Measurements from ENCODE around the gene ZNF3. TPM values are rescaled to one million over a fixed set of nuclear protein-coding genes. Genes with fewer than 3 reads are reported as not detected.

ZNF3 gene
- total and polyA plus RNA-seq, 2 donors, result 17.4 to 38.3 TPM

DNA sequence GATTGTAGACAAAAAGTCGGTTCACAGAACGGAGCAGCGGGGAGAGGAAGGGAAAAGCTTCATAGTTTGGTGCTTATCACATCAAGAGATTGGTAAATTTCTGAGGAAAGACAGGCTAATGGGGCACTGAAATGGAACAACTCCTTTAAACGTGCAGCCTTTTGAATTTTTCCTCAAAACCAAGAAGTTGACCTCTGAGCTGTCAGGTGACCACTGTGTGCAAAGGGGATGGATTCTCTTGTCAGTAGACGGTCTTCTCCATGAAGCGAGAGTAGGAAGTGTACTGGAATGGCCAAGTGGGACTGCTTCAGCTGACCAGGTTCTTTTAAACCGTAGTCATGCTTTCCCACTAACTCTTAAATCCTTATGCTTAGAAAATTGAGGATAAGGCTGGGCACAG lies 43.2 kb downstream of the ZNF3 start:
- no peak overlapping the region for H3K27ac ChIP-seq (ENCODE audit: low read depth)

DNA sequence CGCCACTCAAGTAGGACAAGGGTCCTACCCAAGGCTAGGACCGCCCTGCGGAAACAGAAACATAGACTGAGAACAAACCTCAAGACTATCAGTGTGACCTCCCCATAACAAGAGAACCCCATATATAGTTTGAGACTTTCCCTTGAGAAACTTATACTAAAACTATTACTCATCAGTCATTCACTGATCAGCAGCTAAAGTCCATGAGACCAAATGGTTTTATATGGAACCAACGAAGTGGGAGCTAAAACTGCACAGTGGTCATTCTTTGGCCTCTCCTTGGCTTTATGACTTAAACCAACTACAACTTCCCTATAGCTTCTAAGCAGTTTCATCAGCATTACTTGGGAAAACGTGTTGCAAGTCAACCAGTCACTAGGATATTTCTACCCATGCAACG lies 45.6 kb downstream of the ZNF3 start:
- DNase-seq (ENCODE audit: extremely low spot score), result no peak
- H3K27ac ChIP-seq (ENCODE audit: low read depth), result no peak overlapping the region
- no peak overlapping the region for H3K4me3 ChIP-seq (ENCODE audit: low read depth, low read length)
- no peaks in the 10 kb centered on the region for H3K4me1 ChIP-seq (ENCODE audit: insufficient read depth)
- whole genome bisulfite sequencing, result 89% methylated on average over 6 of the region's 6 CpGs
- peaks cover 7% of the 10 kb centered on the region for H3K36me3 ChIP-seq (ENCODE audit: insufficient read depth)

More for the DNA sequence above, 43.2 kb downstream of the ZNF3 start:
- no peak for DNase-seq (ENCODE audit: extremely low spot score)
- Histone ChIP-seq H3K4me3 (ENCODE audit: low read depth, low read length) (no peak overlapping the region), H3K36me3 (ENCODE audit: insufficient read depth) (peaks cover 4% of the 10 kb centered on the region), H3K4me1 (ENCODE audit: insufficient read depth) (no peaks in the 10 kb centered on the region)
- 95% methylated on average over 7 of the region's 7 CpGs for WGBS

DNA sequence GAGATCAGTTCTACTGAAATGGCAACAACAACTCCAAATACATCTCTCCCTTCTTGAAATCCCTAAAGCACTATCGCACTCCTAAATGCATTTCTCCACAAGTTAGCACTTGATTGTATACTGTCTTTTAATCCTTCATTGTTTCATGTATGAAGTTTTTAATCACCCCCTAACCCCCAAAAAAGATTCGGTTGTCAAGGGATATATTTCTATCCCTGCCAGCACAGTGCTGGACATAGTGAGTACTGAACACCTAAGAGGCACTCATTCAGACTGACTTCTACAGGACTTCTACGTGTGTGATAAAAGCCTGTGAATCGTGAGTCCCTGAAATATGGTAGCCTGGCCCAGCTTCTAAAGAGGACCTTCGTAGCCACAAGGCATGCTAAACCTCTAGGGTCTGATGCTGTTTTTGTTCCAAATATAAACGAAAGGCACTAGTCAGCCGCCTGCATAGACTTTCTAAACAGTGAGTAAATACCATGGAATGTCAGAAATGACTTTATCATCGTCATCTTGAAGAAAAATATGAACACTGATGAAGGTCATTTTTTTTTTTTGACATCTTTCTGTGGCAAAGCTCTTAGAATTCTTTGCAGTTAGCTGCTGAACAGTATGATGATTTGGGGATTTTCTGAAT lies 46.5 kb downstream of the ZNF3 start:
- no peak overlapping the region for H3K27ac ChIP-seq (ENCODE audit: low read depth)
- no peak overlapping the region for H3K4me3 ChIP-seq (ENCODE audit: low read depth, low read length)
- 79% methylated on average over 8 of the region's 8 CpGs for WGBS
- peaks cover 7% of the 10 kb centered on the region for H3K36me3 ChIP-seq (ENCODE audit: insufficient read depth)
- no peaks in the 10 kb centered on the region for H3K4me1 ChIP-seq (ENCODE audit: insufficient read depth)
- no peak for DNase-seq (ENCODE audit: extremely low spot score)

DNA sequence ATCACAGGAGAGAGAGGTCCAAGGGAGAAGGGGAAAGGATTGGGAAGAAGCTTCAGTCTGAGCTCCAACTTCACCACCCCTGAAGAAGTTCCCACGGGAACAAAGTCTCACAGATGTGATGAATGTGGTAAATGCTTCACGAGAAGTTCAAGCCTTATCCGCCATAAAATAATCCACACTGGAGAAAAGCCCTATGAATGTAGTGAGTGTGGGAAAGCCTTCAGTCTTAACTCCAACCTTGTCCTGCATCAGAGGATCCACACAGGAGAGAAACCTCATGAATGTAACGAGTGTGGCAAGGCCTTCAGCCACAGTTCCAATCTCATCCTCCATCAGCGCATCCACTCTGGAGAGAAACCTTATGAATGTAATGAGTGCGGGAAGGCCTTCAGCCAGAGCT lies 48.0 kb downstream of the ZNF3 start:
- H3K27ac ChIP-seq (ENCODE audit: low read depth), result no peak overlapping the region
- H3K4me1 ChIP-seq (ENCODE audit: insufficient read depth), result no peaks in the 10 kb centered on the region
- no peak for DNase-seq (ENCODE audit: extremely low spot score)
- WGBS, result 95% methylated on average over 6 of the region's 6 CpGs
- H3K36me3 ChIP-seq (ENCODE audit: insufficient read depth), result peaks cover 7% of the 10 kb centered on the region
- H3K4me3 ChIP-seq (ENCODE audit: low read depth, low read length), result no peak overlapping the region

DNA sequence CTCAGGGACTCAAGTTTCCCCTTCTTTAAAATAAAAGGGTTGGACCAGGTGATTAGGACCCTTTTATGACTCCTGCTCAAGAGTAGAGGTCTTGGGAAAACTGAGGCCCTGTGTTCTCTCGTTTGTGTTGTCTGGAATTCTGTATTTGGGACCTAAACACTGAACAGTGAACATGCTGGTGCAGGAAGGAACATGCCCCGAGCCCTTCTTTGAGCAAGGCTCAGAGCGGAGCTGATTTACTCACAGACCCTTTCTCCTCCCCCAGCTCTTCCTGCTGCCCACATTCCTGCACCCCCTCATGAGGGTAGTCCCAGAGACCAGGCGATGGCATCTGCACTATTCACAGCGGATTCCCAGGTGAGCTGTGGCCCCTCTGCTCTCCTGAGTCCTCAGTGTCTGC lies 51.9 kb downstream of the ZNF3 start:
- no peaks in the 10 kb centered on the region for H3K4me1 ChIP-seq (ENCODE audit: insufficient read depth)
- no peak overlapping the region for H3K27ac ChIP-seq (ENCODE audit: low read depth)
- DNase-seq (ENCODE audit: extremely low spot score), result no peak
- no peak overlapping the region for H3K4me3 ChIP-seq (ENCODE audit: low read depth, low read length)
- H3K36me3 ChIP-seq (ENCODE audit: insufficient read depth), result peaks cover 9% of the 10 kb centered on the region
- WGBS, result 83% methylated on average over 5 of the region's 5 CpGs

DNA sequence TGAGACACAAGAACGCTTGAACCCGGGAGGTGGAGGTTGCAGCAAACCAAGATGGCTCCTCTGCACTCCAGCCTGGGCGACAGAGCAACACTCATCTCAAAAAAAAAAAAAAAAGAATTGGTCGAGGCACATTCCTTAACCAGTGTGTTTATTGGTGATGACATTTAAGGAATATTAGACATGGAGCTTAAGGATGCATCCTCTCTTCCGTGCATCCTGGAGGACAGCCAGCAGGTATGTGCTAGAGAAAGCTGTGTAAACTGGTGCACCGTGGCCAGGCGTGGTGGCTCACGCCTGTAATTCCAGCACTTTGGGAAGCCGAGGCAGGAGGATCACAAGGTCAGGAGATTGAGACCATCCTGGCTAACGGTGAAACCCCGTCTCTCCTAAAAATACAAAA lies 54.3 kb downstream of the ZNF3 start:
- Histone ChIP-seq H3K4me1 (ENCODE audit: insufficient read depth) (no peaks in the 10 kb centered on the region), H3K4me3 (ENCODE audit: low read depth, low read length) (no peak overlapping the region), H3K36me3 (ENCODE audit: insufficient read depth) (peaks cover 6% of the 10 kb centered on the region), H3K27ac (ENCODE audit: low read depth) (no peak overlapping the region)
- WGBS, result 95% methylated on average over 11 of the region's 11 CpGs
- DNase-seq (ENCODE audit: extremely low spot score), result no peak

DNA sequence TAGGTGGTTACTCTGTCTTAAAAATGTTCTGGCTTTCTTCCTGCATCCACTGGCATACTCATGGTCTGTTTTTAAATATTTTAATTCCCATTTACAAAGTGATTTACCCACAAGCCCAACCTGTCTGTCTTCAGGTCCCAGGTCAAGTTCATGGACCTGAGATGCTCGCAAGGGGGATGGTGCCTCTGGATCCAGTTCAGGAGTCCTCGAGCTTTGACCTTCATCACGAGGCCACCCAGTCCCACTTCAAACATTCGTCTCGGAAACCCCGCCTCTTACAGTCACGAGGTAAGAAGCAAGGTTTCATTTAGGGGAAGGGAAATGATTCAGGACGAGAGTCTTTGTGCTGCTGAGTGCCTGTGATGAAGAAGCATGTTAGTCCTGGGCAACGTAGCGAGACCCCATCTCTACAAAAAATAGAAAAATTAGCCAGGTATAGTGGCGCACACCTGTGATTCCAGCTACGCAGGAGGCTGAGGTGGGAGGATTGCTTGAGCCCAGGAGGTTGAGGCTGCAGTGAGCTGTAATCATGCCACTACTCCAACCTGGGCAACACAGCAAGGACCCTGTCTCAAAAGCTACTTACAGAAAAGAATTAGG lies 57.4 kb downstream of the ZNF3 start:
- no peak for DNase-seq (ENCODE audit: extremely low spot score)
- no peak overlapping the region for H3K27ac ChIP-seq (ENCODE audit: low read depth)
- H3K36me3 ChIP-seq (ENCODE audit: insufficient read depth), result peaks cover 4% of the 10 kb centered on the region
- no peak overlapping the region for H3K4me3 ChIP-seq (ENCODE audit: low read depth, low read length)
- no peaks in the 10 kb centered on the region for H3K4me1 ChIP-seq (ENCODE audit: insufficient read depth)
- WGBS, result 91% methylated on average over 12 of the region's 12 CpGs

DNA sequence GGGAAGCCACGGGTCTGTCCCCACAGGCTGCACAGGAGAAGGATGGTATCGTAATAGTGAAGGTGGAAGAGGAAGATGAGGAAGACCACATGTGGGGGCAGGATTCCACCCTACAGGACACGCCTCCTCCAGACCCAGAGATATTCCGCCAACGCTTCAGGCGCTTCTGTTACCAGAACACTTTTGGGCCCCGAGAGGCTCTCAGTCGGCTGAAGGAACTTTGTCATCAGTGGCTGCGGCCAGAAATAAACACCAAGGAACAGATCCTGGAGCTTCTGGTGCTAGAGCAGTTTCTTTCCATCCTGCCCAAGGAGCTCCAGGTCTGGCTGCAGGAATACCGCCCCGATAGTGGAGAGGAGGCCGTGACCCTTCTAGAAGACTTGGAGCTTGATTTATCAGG lies 58.0 kb downstream of the ZNF3 start:
- Histone ChIP-seq H3K4me3 (ENCODE audit: low read depth, low read length) (no peak overlapping the region), H3K4me1 (ENCODE audit: insufficient read depth) (no peaks in the 10 kb centered on the region), H3K27ac (ENCODE audit: low read depth) (no peak overlapping the region), H3K36me3 (ENCODE audit: insufficient read depth) (peaks cover 4% of the 10 kb centered on the region)
- no peak for DNase-seq (ENCODE audit: extremely low spot score)
- 95% methylated on average over 12 of the region's 12 CpGs for WGBS

DNA sequence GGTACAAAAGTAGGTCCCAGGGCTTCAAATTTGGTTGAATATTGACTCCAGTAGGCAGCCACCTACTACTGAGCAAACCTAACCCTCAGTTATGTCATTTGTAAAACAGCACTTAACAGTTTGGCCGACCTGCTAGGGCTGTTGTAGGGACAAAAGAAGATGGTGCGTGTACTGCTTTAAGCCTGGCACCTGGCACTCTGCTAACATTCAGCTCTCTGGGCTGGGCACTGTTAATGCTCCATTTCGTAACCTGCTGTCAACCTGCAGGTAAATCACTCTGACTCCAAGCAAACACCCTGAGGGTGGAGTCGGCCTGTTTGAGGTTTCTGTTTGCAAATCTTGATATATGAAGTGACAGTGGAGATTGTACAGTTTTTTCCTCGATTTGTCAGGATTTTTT lies 58.9 kb downstream of the ZNF3 start:
- Histone ChIP-seq H3K36me3 (ENCODE audit: insufficient read depth) (peaks cover 4% of the 10 kb centered on the region), H3K4me3 (ENCODE audit: low read depth, low read length) (no peak overlapping the region), H3K4me1 (ENCODE audit: insufficient read depth) (no peaks in the 10 kb centered on the region), H3K27ac (ENCODE audit: low read depth) (no peak overlapping the region)
- DNase-seq (ENCODE audit: extremely low spot score), result no peak
- WGBS, result 74% methylated on average over 5 of the region's 5 CpGs

DNA sequence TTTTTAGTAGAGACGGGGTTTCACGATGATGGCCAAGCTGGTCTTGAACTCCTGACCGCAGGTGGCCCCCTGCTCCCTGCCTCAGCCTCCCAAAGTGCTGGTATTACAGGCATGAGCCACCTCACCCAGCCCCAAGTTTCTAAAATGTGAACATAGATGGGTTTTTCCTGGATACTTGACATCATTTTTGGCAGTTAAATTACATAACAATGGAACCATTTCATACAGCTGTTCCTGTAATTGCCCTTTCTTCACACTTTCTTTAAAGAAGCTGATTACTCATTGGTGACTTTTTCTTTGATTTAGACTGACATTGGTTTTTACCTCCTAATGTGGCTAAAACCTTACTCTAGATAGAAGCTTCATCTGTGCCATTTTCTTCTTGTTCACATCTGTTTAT lies 60.2 kb downstream of the ZNF3 start:
- Histone ChIP-seq H3K36me3 (ENCODE audit: insufficient read depth) (peaks cover 4% of the 10 kb centered on the region), H3K4me3 (ENCODE audit: low read depth, low read length) (no peak overlapping the region), H3K4me1 (ENCODE audit: insufficient read depth) (no peaks in the 10 kb centered on the region), H3K27ac (ENCODE audit: low read depth) (no peak overlapping the region)
- WGBS, result 91% methylated on average over 3 of the region's 3 CpGs
- DNase-seq (ENCODE audit: extremely low spot score), result no peak

Small RNA genes within 50 kb of the gene (small RNA-seq; reads per million reads assigned to genes)
- gene MIR106B (114 reads per million, percentile 97 among the genes with 10 or more reads in this experiment), gene MIR25 (1,456 reads per million, percentile 99 among the genes with 10 or more reads in this experiment), gene MIR93 (361 reads per million, percentile 98 among the genes with 10 or more reads in this experiment)

Other genes with a start within 250 kb of the ZNF3 start
- gene OR2AE1, start 204.7 kb downstream of the ZNF3 start, total RNA-seq, result not detected
- 0.13 TPM for gene OR2AE1, start 204.7 kb downstream of the ZNF3 start, polyA plus RNA-seq
- gene TRIM4, start 162.2 kb downstream of the ZNF3 start, total RNA-seq, result 27.9 TPM
- 30.2 TPM for gene TRIM4, start 162.2 kb downstream of the ZNF3 start, polyA plus RNA-seq
- not detected for gene GJC3, start 152.1 kb downstream of the ZNF3 start, total RNA-seq
- 0.14 TPM for gene GJC3, start 152.1 kb downstream of the ZNF3 start, polyA plus RNA-seq
- 1.9 TPM for gene AZGP1, start 105.7 kb downstream of the ZNF3 start, total RNA-seq
- gene AZGP1, start 105.7 kb downstream of the ZNF3 start, polyA plus RNA-seq, result 9.3 TPM
- 51.5 TPM for gene ZKSCAN1, start 66.1 kb downstream of the ZNF3 start, total RNA-seq
- 14.3 TPM for gene ZKSCAN1, start 66.1 kb downstream of the ZNF3 start, polyA plus RNA-seq
- gene ZSCAN21, start 31.9 kb downstream of the ZNF3 start, total RNA-seq, result 10.4 TPM
- gene ZSCAN21, start 31.9 kb downstream of the ZNF3 start, polyA plus RNA-seq, result 11.6 TPM
- 36.1 TPM for gene COPS6, start 7.2 kb upstream of the ZNF3 start, total RNA-seq
- 160 TPM for gene COPS6, start 7.2 kb upstream of the ZNF3 start, polyA plus RNA-seq
- gene MCM7, start 19.7 kb upstream of the ZNF3 start, total RNA-seq, result 44.6 TPM
- 62.5 TPM for gene MCM7, start 19.7 kb upstream of the ZNF3 start, polyA plus RNA-seq
- gene AP4M1, start 19.9 kb upstream of the ZNF3 start, total RNA-seq, result 13.9 TPM
- 23.9 TPM for gene AP4M1, start 19.9 kb upstream of the ZNF3 start, polyA plus RNA-seq
- 20.6 TPM for gene TAF6, start 37.6 kb upstream of the ZNF3 start, total RNA-seq
- 55.4 TPM for gene TAF6, start 37.6 kb upstream of the ZNF3 start, polyA plus RNA-seq
- 34.5 TPM for gene CNPY4, start 37.9 kb upstream of the ZNF3 start, total RNA-seq
- 26.1 TPM for gene CNPY4, start 37.9 kb upstream of the ZNF3 start, polyA plus RNA-seq
- gene MBLAC1, start 45.2 kb upstream of the ZNF3 start, total RNA-seq, result 1.3 TPM
- 4.7 TPM for gene MBLAC1, start 45.2 kb upstream of the ZNF3 start, polyA plus RNA-seq
- gene LAMTOR4, start 67.2 kb upstream of the ZNF3 start, total RNA-seq, result 36.3 TPM
- gene LAMTOR4, start 67.2 kb upstream of the ZNF3 start, polyA plus RNA-seq, result 251 TPM
- gene TRAPPC14, start 77.0 kb upstream of the ZNF3 start, total RNA-seq, result 5.4 TPM
- gene TRAPPC14, start 77.0 kb upstream of the ZNF3 start, polyA plus RNA-seq, result 11.6 TPM
- 6.5 TPM for gene GAL3ST4, start 86.9 kb upstream of the ZNF3 start, total RNA-seq
- gene GAL3ST4, start 86.9 kb upstream of the ZNF3 start, polyA plus RNA-seq, result 9.8 TPM
- gene GPC2, start 95.7 kb upstream of the ZNF3 start, total RNA-seq, result 3.7 TPM
- gene GPC2, start 95.7 kb upstream of the ZNF3 start, polyA plus RNA-seq, result 0.80 TPM
- 0.90 TPM for gene STAG3, start 96.2 kb upstream of the ZNF3 start, total RNA-seq
- 0.61 TPM for gene STAG3, start 96.2 kb upstream of the ZNF3 start, polyA plus RNA-seq
- 0.21 TPM for gene PVRIG, start 138.2 kb upstream of the ZNF3 start, total RNA-seq
- 0.77 TPM for gene PVRIG, start 138.2 kb upstream of the ZNF3 start, polyA plus RNA-seq
- not detected for gene SPDYE3, start 226.0 kb upstream of the ZNF3 start, total RNA-seq
- 0.10 TPM for gene SPDYE3, start 226.0 kb upstream of the ZNF3 start, polyA plus RNA-seq